ENCODE data around the gene SRY. TPM values are rescaled to one million over a fixed set of nuclear protein-coding genes. Genes with fewer than 3 reads are reported as not detected.
"Not testable (repeated sequence)": the region's sequence is repeated elsewhere in the genome, so short reads cannot be mapped to it uniquely, and the experiment has no call there.

SRY gene
- total RNA-seq (not detected), total RNA-seq (0 reads per million in 29 experiments)
- not detected for total RNA-seq (2013)

GRCh38 chrY:2787600-2787999, at the start of gene SRY:
Gene SRY, minus strand, starts transcription at chrY:2787682. Its CDS starts 79 bp downstream, at chrY:2787603.
- Mint-ChIP-seq H3K4me3 (no peak within 1 kb of the TSS), H3K9me3 (no peaks in the 10 kb centered on the region), H3K27me3 (peaks cover 0 to 40% of the 10 kb centered on the region in 2 donors), H3K27ac (no peak within 1 kb of the TSS), H3K36me3 (peaks cover 4% of the 10 kb centered on the region), H3K4me1 (peaks cover 0 to 8% (median 0%) of the 10 kb centered on the region in 3 donors)
- H3K27me3 ChIP-seq (replicated peaks in 1 of 2; ENCODE audit: control insufficient read depth in 2 of 2, extremely low read depth in 1 of 2, insufficient read depth in 2 of 2, low read length in 1 of 2), result peaks cover 0 to 16% of the 10 kb centered on the region in 2 experiments
- no peaks in the 10 kb centered on the region for H3K36me3 ChIP-seq (ENCODE audit: control insufficient read depth in 2 of 2, extremely low read depth in 1 of 2, insufficient read depth in 1 of 2, low read length in 1 of 2)
- no peaks in the 10 kb centered on the region for H3K9me3 ChIP-seq
- CTCF ChIA-PET, result no interaction called here
- H3K4me3 ChIP-seq (ENCODE audit: control insufficient read depth in 1 of 2, extremely low read depth in 1 of 2, low read length in 1 of 2), result no peak within 1 kb of the TSS
- 20% methylated on average over 1 of the region's 9 CpGs for WGBS (ENCODE audit: insufficient coverage)
- H3K4me1 ChIP-seq (ENCODE audit: control insufficient read depth in 1 of 2, extremely low read depth in 1 of 2, insufficient read depth in 2 of 2, low read length in 2 of 2), result peaks cover 0 to 6% of the 10 kb centered on the region in 2 experiments
- ATAC-seq (replicated peaks in 1 of 4), result no peak
- H3K27ac ChIP-seq (ENCODE audit: low read length), result no peak within 1 kb of the TSS
- no peak for DNase-seq
- POLR2A ChIA-PET, result no interaction called here

GRCh38 chrY:2837078-2837477, 49.6 kb upstream of the SRY start:
- no CpG with 5 or more reads among the region's 2 CpGs for WGBS (ENCODE audit: insufficient coverage)
- peaks cover 3% of the 10 kb centered on the region for H3K36me3 Mint-ChIP-seq
- H3K27ac ChIP-seq (ENCODE audit: low read length), result no peak overlapping the region
- ATAC-seq (replicated peaks in 1 of 4) (no peak), DNase-seq (no peak)
- H3K4me1 Mint-ChIP-seq, result peaks cover 0 to 14% (median 0%) of the 10 kb centered on the region in 3 donors
- H3K27ac Mint-ChIP-seq, result no peak overlapping the region
- ChIA-PET CTCF (no interaction called here), POLR2A (no interaction called here)
- H3K36me3 ChIP-seq (ENCODE audit: control insufficient read depth in 2 of 2, extremely low read depth in 1 of 2, insufficient read depth in 1 of 2, low read length in 1 of 2), result no peaks in the 10 kb centered on the region
- no peaks in the 10 kb centered on the region for H3K9me3 Mint-ChIP-seq
- no peak overlapping the region for H3K4me3 Mint-ChIP-seq
- no peaks in the 10 kb centered on the region for H3K9me3 ChIP-seq
- peaks cover 0 to 15% of the 10 kb centered on the region in 2 donors for H3K27me3 Mint-ChIP-seq
- peaks cover 0 to 2% of the 10 kb centered on the region in 2 experiments for H3K27me3 ChIP-seq (replicated peaks in 1 of 2; ENCODE audit: control insufficient read depth in 2 of 2, extremely low read depth in 1 of 2, insufficient read depth in 2 of 2, low read length in 1 of 2)
- peaks cover 0 to 7% of the 10 kb centered on the region in 2 experiments for H3K4me1 ChIP-seq (ENCODE audit: control insufficient read depth in 1 of 2, extremely low read depth in 1 of 2, insufficient read depth in 2 of 2, low read length in 2 of 2)
- H3K4me3 ChIP-seq (ENCODE audit: control insufficient read depth in 1 of 2, extremely low read depth in 1 of 2, low read length in 1 of 2), result no peak overlapping the region

GRCh38 chrY:2835230-2835629, 47.7 kb upstream of the SRY start:
- no peak overlapping the region for H3K4me3 ChIP-seq (ENCODE audit: control insufficient read depth in 1 of 2, extremely low read depth in 1 of 2, low read length in 1 of 2)
- no peak for DNase-seq
- H3K9me3 Mint-ChIP-seq, result peaks cover 0 to 4% (median 0%) of the 10 kb centered on the region in 3 donors
- ATAC-seq (replicated peaks in 1 of 4), result no peak
- H3K36me3 Mint-ChIP-seq, result no peaks in the 10 kb centered on the region
- H3K9me3 ChIP-seq, result no peaks in the 10 kb centered on the region
- POLR2A ChIA-PET, result no interaction called here
- no peaks in the 10 kb centered on the region for H3K4me1 ChIP-seq (ENCODE audit: control insufficient read depth in 1 of 2, extremely low read depth in 1 of 2, insufficient read depth in 2 of 2, low read length in 2 of 2)
- CTCF ChIA-PET, result no interaction called here
- peaks cover 0 to 2% of the 10 kb centered on the region in 2 experiments for H3K27me3 ChIP-seq (replicated peaks in 1 of 2; ENCODE audit: control insufficient read depth in 2 of 2, extremely low read depth in 1 of 2, insufficient read depth in 2 of 2, low read length in 1 of 2)
- no peak overlapping the region for H3K4me3 Mint-ChIP-seq
- H3K27me3 Mint-ChIP-seq, result peaks cover 0 to 28% of the 10 kb centered on the region in 2 donors
- no peak overlapping the region for H3K27ac ChIP-seq (ENCODE audit: low read length)
- no peak overlapping the region for H3K27ac Mint-ChIP-seq
- no peaks in the 10 kb centered on the region for H3K36me3 ChIP-seq (ENCODE audit: control insufficient read depth in 2 of 2, extremely low read depth in 1 of 2, insufficient read depth in 1 of 2, low read length in 1 of 2)
- peaks cover 0 to 2% (median 0%) of the 10 kb centered on the region in 3 donors for H3K4me1 Mint-ChIP-seq

GRCh38 chrY:2828497-2828896, 41.0 kb upstream of the SRY start:
- H3K27ac Mint-ChIP-seq, result no peak overlapping the region
- CTCF ChIA-PET, result no interaction called here
- H3K27me3 Mint-ChIP-seq, result peaks cover 0 to 36% of the 10 kb centered on the region in 2 donors
- WGBS (ENCODE audit: insufficient coverage), result no CpG with 5 or more reads among the region's 5 CpGs
- H3K4me1 Mint-ChIP-seq, result no peaks in the 10 kb centered on the region
- peaks cover 0 to 8% of the 10 kb centered on the region in 2 experiments for H3K27me3 ChIP-seq (replicated peaks in 1 of 2; ENCODE audit: control insufficient read depth in 2 of 2, extremely low read depth in 1 of 2, insufficient read depth in 2 of 2, low read length in 1 of 2)
- H3K4me3 Mint-ChIP-seq, result no peak overlapping the region
- ATAC-seq (replicated peaks in 1 of 4) (no peak), DNase-seq (no peak)
- POLR2A ChIA-PET, result no interaction called here
- H3K27ac ChIP-seq (ENCODE audit: low read length), result no peak overlapping the region
- no peaks in the 10 kb centered on the region for H3K4me1 ChIP-seq (ENCODE audit: control insufficient read depth in 1 of 2, extremely low read depth in 1 of 2, insufficient read depth in 2 of 2, low read length in 2 of 2)
- H3K9me3 ChIP-seq, result no peaks in the 10 kb centered on the region
- peaks cover 0 to 4% (median 0%) of the 10 kb centered on the region in 3 donors for H3K9me3 Mint-ChIP-seq
- no peak overlapping the region for H3K4me3 ChIP-seq (ENCODE audit: control insufficient read depth in 1 of 2, extremely low read depth in 1 of 2, low read length in 1 of 2)
- no peaks in the 10 kb centered on the region for H3K36me3 ChIP-seq (ENCODE audit: control insufficient read depth in 2 of 2, extremely low read depth in 1 of 2, insufficient read depth in 1 of 2, low read length in 1 of 2)
- H3K36me3 Mint-ChIP-seq, result no peaks in the 10 kb centered on the region

GRCh38 chrY:2824471-2824870, 37.0 kb upstream of the SRY start:
- Histone ChIP-seq H3K36me3 (ENCODE audit: control insufficient read depth in 2 of 2, extremely low read depth in 1 of 2, insufficient read depth in 1 of 2, low read length in 1 of 2) (no peaks in the 10 kb centered on the region), H3K27me3 (replicated peaks in 1 of 2; ENCODE audit: control insufficient read depth in 2 of 2, extremely low read depth in 1 of 2, insufficient read depth in 2 of 2, low read length in 1 of 2) (no peaks in the 10 kb centered on the region), H3K27ac (ENCODE audit: low read length) (no peak overlapping the region), H3K4me3 (ENCODE audit: control insufficient read depth in 1 of 2, extremely low read depth in 1 of 2, low read length in 1 of 2) (no peak overlapping the region), H3K4me1 (ENCODE audit: control insufficient read depth in 1 of 2, extremely low read depth in 1 of 2, insufficient read depth in 2 of 2, low read length in 2 of 2) (no peaks in the 10 kb centered on the region), H3K9me3 (no peaks in the 10 kb centered on the region)
- DNase-seq, result no peak
- no peak for ATAC-seq (replicated peaks in 1 of 4)
- CTCF ChIA-PET, result no interaction called here
- Mint-ChIP-seq H3K4me1 (no peaks in the 10 kb centered on the region), H3K36me3 (no peaks in the 10 kb centered on the region), H3K9me3 (no peaks in the 10 kb centered on the region), H3K27me3 (peaks cover 0 to 19% of the 10 kb centered on the region in 2 donors), H3K4me3 (no peak overlapping the region), H3K27ac (no peak overlapping the region)
- 100% methylated on average over 1 of the region's 3 CpGs for whole genome bisulfite sequencing (ENCODE audit: insufficient coverage)
- POLR2A ChIA-PET, result no interaction called here

GRCh38 chrY:2817146-2817896, 29.8 kb upstream of the SRY start:
- CTCF ChIA-PET, result interaction anchor here in 1 of 2 donors (0.5 kb wide), 1 partner anchor 12 kb away, joined by 3 read pairs; no protein-coding TSS in a partner anchor
- DNase-seq; H3K36me3 ChIP-seq (ENCODE audit: control insufficient read depth in 2 of 2, extremely low read depth in 1 of 2, insufficient read depth in 1 of 2, low read length in 1 of 2); H3K4me3 ChIP-seq (ENCODE audit: control insufficient read depth in 1 of 2, extremely low read depth in 1 of 2, low read length in 1 of 2); POLR2A ChIA-PET; H3K36me3 Mint-ChIP-seq; H3K9me3 Mint-ChIP-seq; H3K4me3 Mint-ChIP-seq; H3K4me1 Mint-ChIP-seq; H3K27ac Mint-ChIP-seq; H3K9me3 ChIP-seq; H3K27me3 Mint-ChIP-seq; H3K4me1 ChIP-seq (ENCODE audit: control insufficient read depth in 1 of 2, extremely low read depth in 1 of 2, insufficient read depth in 2 of 2, low read length in 2 of 2); H3K27me3 ChIP-seq (replicated peaks in 1 of 2; ENCODE audit: control insufficient read depth in 2 of 2, extremely low read depth in 1 of 2, insufficient read depth in 2 of 2, low read length in 1 of 2); H3K27ac ChIP-seq (ENCODE audit: low read length); ATAC-seq (replicated peaks in 1 of 4): not testable (repeated sequence)
- no CpG with 5 or more reads among the region's 10 CpGs for WGBS (ENCODE audit: insufficient coverage)

All from T-cell (primary cell).